ENCODE measurements around the gene ATP8B3.

ATP8B3 gene

GRCh38 chr19:1819341-1820255, 7.5 kb upstream of the ATP8B3 start:
- no peaks in the 10 kb centered on the region for H3K27me3 ChIP-seq (ENCODE audit: low read length)
- H3K4me3 ChIP-seq (ENCODE audit: insufficient read depth, low read length, poor library complexity, severe bottlenecking): no peak overlapping the region
- H3K79me2 ChIP-seq (ENCODE audit: insufficient read depth, low read length): no peaks in the 10 kb centered on the region
- H3K27ac ChIP-seq (ENCODE audit: low read depth, low read length): no peak overlapping the region
- H3F3A ChIP-seq (ENCODE audit: insufficient read depth): no peaks in the 10 kb centered on the region
- H3K36me3 ChIP-seq (ENCODE audit: low read length): 0 out of 2 replicates have a peak, but pooled peaks cover 4% of the 10 kb centered on the region
- no peak overlapping the region for H3K4me2 ChIP-seq (ENCODE audit: low read depth, low read length, poor library complexity, severe bottlenecking)
- no peaks in the 10 kb centered on the region for H3K9me3 ChIP-seq (ENCODE audit: insufficient read depth, low read length)
- H2AFZ ChIP-seq (ENCODE audit: low read depth, low read length, severe bottlenecking): no peak overlapping the region
- H3K9ac ChIP-seq (ENCODE audit: low read length): no peak overlapping the region
- no peaks in the 10 kb centered on the region for H4K20me1 ChIP-seq (ENCODE audit: low read depth, low read length)
- no peaks in the 10 kb centered on the region for H3K9me2 ChIP-seq (replicated peaks; ENCODE audit: insufficient read depth, low read length)
- TF ChIP-seq CTCF (IDR thresholded peaks at IDR 0.05; ENCODE audit: insufficient read depth, low read length, poor library complexity, severe bottlenecking): no peak
- no peak for TF ChIP-seq EZH2phosphoT487 (conservative IDR thresholded peaks at IDR 0.05; ENCODE audit: low read length)

GRCh38 chr19:1818549-1819195, 6.6 kb upstream of the ATP8B3 start:
- H3K36me3 ChIP-seq (ENCODE audit: low read length): no peaks in the 10 kb centered on the region
- H4K20me1 ChIP-seq (ENCODE audit: low read depth, low read length): no peaks in the 10 kb centered on the region
- 0 out of 2 replicates have a peak, but pooled peaks cover 4% of the 10 kb centered on the region for H3F3A ChIP-seq (ENCODE audit: insufficient read depth)

GRCh38 chr19:1817553-1818179, 5.6 kb upstream of the ATP8B3 start:
- Histone ChIP-seq H3K9ac (ENCODE audit: low read length) (no peak overlapping the region), H3K79me2 (ENCODE audit: insufficient read depth, low read length) (no peaks in the 10 kb centered on the region), H3K27me3 (ENCODE audit: low read length) (no peaks in the 10 kb centered on the region), H3K36me3 (ENCODE audit: low read length) (no peaks in the 10 kb centered on the region), H3K4me3 (ENCODE audit: insufficient read depth, low read length, poor library complexity, severe bottlenecking) (no peak overlapping the region), H3K4me2 (ENCODE audit: low read depth, low read length, poor library complexity, severe bottlenecking) (no peak overlapping the region), H3K9me2 (replicated peaks; ENCODE audit: insufficient read depth, low read length) (no peaks in the 10 kb centered on the region), H3K27ac (ENCODE audit: low read depth, low read length) (no peak overlapping the region), H2AFZ (ENCODE audit: low read depth, low read length, severe bottlenecking) (no peak overlapping the region), H3F3A (ENCODE audit: insufficient read depth) (0 out of 2 replicates have a peak, but pooled peaks cover 5% of the 10 kb centered on the region), H4K20me1 (ENCODE audit: low read depth, low read length) (no peaks in the 10 kb centered on the region), H3K9me3 (ENCODE audit: insufficient read depth, low read length) (no peaks in the 10 kb centered on the region)
- TF ChIP-seq CTCF (IDR thresholded peaks at IDR 0.05; ENCODE audit: insufficient read depth, low read length, poor library complexity, severe bottlenecking): no peak

More at GRCh38 chr19:1818549-1819195, 6.6 kb upstream of the ATP8B3 start:
- Histone ChIP-seq H3K4me2 (ENCODE audit: low read depth, low read length, poor library complexity, severe bottlenecking) (no peak overlapping the region), H3K27ac (ENCODE audit: low read depth, low read length) (no peak overlapping the region), H3K9me2 (replicated peaks; ENCODE audit: insufficient read depth, low read length) (no peaks in the 10 kb centered on the region), H3K27me3 (ENCODE audit: low read length) (no peaks in the 10 kb centered on the region), H3K9me3 (ENCODE audit: insufficient read depth, low read length) (no peaks in the 10 kb centered on the region), H2AFZ (ENCODE audit: low read depth, low read length, severe bottlenecking) (no peak overlapping the region), H3K79me2 (ENCODE audit: insufficient read depth, low read length) (no peaks in the 10 kb centered on the region), H3K4me3 (ENCODE audit: insufficient read depth, low read length, poor library complexity, severe bottlenecking) (no peak overlapping the region), H3K9ac (ENCODE audit: low read length) (no peak overlapping the region)
- TF ChIP-seq CTCF (IDR thresholded peaks at IDR 0.05; ENCODE audit: insufficient read depth, low read length, poor library complexity, severe bottlenecking) (no peak), EZH2phosphoT487 (conservative IDR thresholded peaks at IDR 0.05; ENCODE audit: low read length) (no peak)

Measured in SU-DHL-6 (cell line).